T-helper 9 cell (primary cell): ENCODE data around the gene TRPC4.

Experiments
- DNase-seq: peaks from one replicate; pipeline ENCODE4 v3.0.0-alpha.2; 2020

Gene TRPC4

GRCh38 chr13:37651891-37652290, 217.7 kb downstream of the TRPC4 start:
- no peak for DNase-seq

- no peak for DNase-seq
Observed at GRCh38 chr13:37648609-37649008, 221.0 kb downstream of the TRPC4 start.

GRCh38 chr13:37647031-37647650, 222.4 kb downstream of the TRPC4 start:
- no peak for DNase-seq

- no peak for DNase-seq
Observed at GRCh38 chr13:37646531-37646930, 223.0 kb downstream of the TRPC4 start.

- no peak for DNase-seq
Observed at GRCh38 chr13:37645181-37645740, 224.3 kb downstream of the TRPC4 start.

- no peak for DNase-seq
Observed at GRCh38 chr13:37641391-37641790, 228.2 kb downstream of the TRPC4 start.

GRCh38 chr13:37640499-37640898, 229.1 kb downstream of the TRPC4 start:
- no peak for DNase-seq

- DNase-seq = no peak
Observed at GRCh38 chr13:37636701-37637100, 232.9 kb downstream of the TRPC4 start.

GRCh38 chr13:37632294-37632693, 237.3 kb downstream of the TRPC4 start:
- no peak for DNase-seq

GRCh38 chr13:37627428-37627827, 242.1 kb downstream of the TRPC4 start:
- no peak for DNase-seq

GRCh38 chr13:37621811-37622361, 247.7 kb downstream of the TRPC4 start:
- DNase-seq = no peak

GRCh38 chr13:37618554-37618953, 251.0 kb downstream of the TRPC4 start:
- DNase-seq = no peak

- DNase-seq = no peak
Observed at GRCh38 chr13:37617173-37617572, 252.4 kb downstream of the TRPC4 start.

- no peak for DNase-seq
Observed at GRCh38 chr13:37616131-37616530, 253.4 kb downstream of the TRPC4 start.

- DNase-seq = no peak
Observed at GRCh38 chr13:37615276-37615675, 254.3 kb downstream of the TRPC4 start.

GRCh38 chr13:37613638-37614037, 255.9 kb downstream of the TRPC4 start:
- no peak for DNase-seq

GRCh38 chr13:37613236-37613635, 256.3 kb downstream of the TRPC4 start:
- DNase-seq = no peak

- DNase-seq = no peak
Observed at GRCh38 chr13:37608750-37609339, 260.7 kb downstream of the TRPC4 start.

- DNase-seq = no peak
Observed at GRCh38 chr13:37602733-37603381, 266.7 kb downstream of the TRPC4 start.

GRCh38 chr13:37601648-37602440, 267.7 kb downstream of the TRPC4 start:
- no peak for DNase-seq

GRCh38 chr13:37599519-37599918, 270.1 kb downstream of the TRPC4 start:
- no peak for DNase-seq

GRCh38 chr13:37598597-37598996, 271.0 kb downstream of the TRPC4 start, which contains the start of gene POSTN:
POSTN (minus strand) TSS chr13:37598768; CDS start chr13:37598726, 42 bp downstream.
- DNase-seq = no peak
